GM12878 (cell line): ENCODE results near the gene MRTFB. TPM values are rescaled to one million over a fixed set of nuclear protein-coding genes. Genes with fewer than 3 reads are reported as not detected.
A peak's percentile ranks its signal among the peaks of the same experiment; 100 is the strongest.
"Not testable (repeated sequence)": the region's sequence is repeated elsewhere in the genome, so short reads cannot be mapped to it uniquely, and the experiment has no call there.

Experiments used
- ATAC-seq: fragments of 200-7000 bp; cut with Tn5 transposase; 3 replicates; pipeline ENCODE4 v1.9.1; 2020; ENCODE audit warnings: mild to moderate bottlenecking, moderate library complexity
- BruUV-seq: library from RNA; stranded (reverse); fragments of 400-500 nt; replicated peaks from 2 replicates; lab custom pipeline; 2021; lab: Mats Ljungman, UMichigan
- CTCF ChIA-PET: fragments of 300-600 bp; sonication (Branson Sonifier 250); formaldehyde crosslinking; extraction: SDS; loops from one replicate; lab custom pipeline; 2021; ENCODE audit warnings: inconsistent platforms; lab: Yijun Ruan, JAX
- POLR2A ChIA-PET: fragments of 350-600 bp; formaldehyde crosslinking; extraction: SDS; loops from one replicate; lab custom pipeline; 2021; ENCODE audit warnings: inconsistent platforms; lab: Charles Lee
- RAD21 ChIA-PET: fragments of 300-600 bp; sonication (Branson Sonifier 250); formaldehyde crosslinking; loops from one replicate; lab custom pipeline; 2023; ENCODE audit warnings: antibody characterized with exemption; ENCODE audit not compliant: unreplicated experiment; lab: Charles Lee
- SMC1A ChIA-PET: fragments of 300-600 bp; sonication (Branson Sonifier 250); formaldehyde crosslinking; loops from one replicate; lab custom pipeline; 2023; ENCODE audit not compliant: unreplicated experiment, uncharacterized antibody; lab: Charles Lee
- DNase-seq: peaks from one replicate; pipeline ENCODE4 v3.0.0-alpha.2; 2011; ENCODE audit warnings: low read depth, low spot score
- FAIRE-seq: peaks from 3 replicates; lab custom pipeline; 2011; peaks lifted over from hg19 to GRCh38; lab: Jason Lieb, UNC
- H2AFZ ChIP-seq: 2 replicates; pipeline ENCODE4 v1.6.0; 2011; ENCODE audit warnings: low read depth, low read length, control low read depth; ENCODE audit not compliant: control insufficient read depth
- H3K27ac ChIP-seq: 2 replicates; pipeline ENCODE4 v1.5.1; 2011; ENCODE audit warnings: control low read depth; ENCODE audit not compliant: control insufficient read depth, insufficient read depth
- H3K27me3 ChIP-seq, 2 experiments: replicated peaks in 1 of 2; 2 replicates each; pipeline versions ENCODE4 v1.6.0 to v1.6.1; 2011; ENCODE audit warnings: low read length in 1 of 2; ENCODE audit not compliant: control insufficient read depth in 2 of 2, insufficient read depth in 2 of 2
- H3K36me3 ChIP-seq, 2 experiments: 2 replicates each; pipeline ENCODE4 v1.5.1; 2011; ENCODE audit warnings: low read length in 1 of 2; ENCODE audit not compliant: control insufficient read depth in 2 of 2, insufficient read depth in 2 of 2
- H3K4me1 ChIP-seq: 2 replicates; pipeline ENCODE4 v1.6.1; 2011; ENCODE audit warnings: mild to moderate bottlenecking, low read length, moderate library complexity, mixed read lengths; ENCODE audit not compliant: control insufficient read depth, insufficient read depth
- H3K4me2 ChIP-seq: 2 replicates; pipeline ENCODE4 v1.6.0; 2011; ENCODE audit warnings: control low read depth; ENCODE audit not compliant: control insufficient read depth, insufficient read depth
- H3K4me3 ChIP-seq: fragments of 200-600 bp; sonication (generic); 2 replicates; pipeline ENCODE4 v1.5.1; 2016
- H3K79me2 ChIP-seq: 2 replicates; pipeline ENCODE4 v1.6.0; 2011; ENCODE audit warnings: low read length; ENCODE audit not compliant: control insufficient read depth, insufficient read depth
- H3K9ac ChIP-seq: 2 replicates; pipeline ENCODE4 v1.8.0; 2011; ENCODE audit warnings: low read length, control low read depth, mixed read lengths; ENCODE audit not compliant: control insufficient read depth, insufficient read depth
- H3K9me3 ChIP-seq: replicated peaks from 3 replicates; pipeline ENCODE4 v1.5.1; 2011; ENCODE audit warnings: mild to moderate bottlenecking, low read length; ENCODE audit not compliant: control insufficient read depth, insufficient read depth
- H4K20me1 ChIP-seq: 2 replicates; pipeline ENCODE4 v1.6.0; 2011; ENCODE audit not compliant: control insufficient read depth, insufficient read depth
- BRCA1 ChIP-seq: IDR thresholded peaks from 2 replicates; pipeline ENCODE4 v1.6.1; 2011; ENCODE audit warnings: low read depth, low read length, improper control_type of control experiment
- CHD2 ChIP-seq: IDR thresholded peaks from 2 replicates; pipeline ENCODE4 v1.6.1; 2011; ENCODE audit warnings: low read depth, low read length, improper control_type of control experiment, borderline replicate concordance
- EGR1 ChIP-seq, 2 experiments: IDR thresholded peaks; 1 replicate in 1 of 2; 2 replicates in 1 of 2; pipeline ENCODE4 v1.6.1; 2011 to 2012; ENCODE audit warnings: low read depth in 2 of 2, low read length in 2 of 2, borderline replicate concordance in 1 of 2, mild to moderate bottlenecking in 1 of 2, moderate library complexity in 1 of 2
- NFXL1 ChIP-seq: fragments of 450-650 bp; IDR thresholded peaks from 2 replicates; pipeline ENCODE4 v1.6.1; 2017; ENCODE audit warnings: antibody characterized with exemption, mild to moderate bottlenecking, borderline replicate concordance
- SMARCA5 ChIP-seq: fragments of 450-650 bp; IDR thresholded peaks from 2 replicates; pipeline ENCODE4 v1.6.1; 2017; ENCODE audit warnings: mild to moderate bottlenecking
- ZBED1 ChIP-seq: IDR thresholded peaks from 2 replicates; pipeline ENCODE4 v1.6.1; 2016; ENCODE audit warnings: borderline replicate concordance
- ZNF207 ChIP-seq: fragments of 450-650 bp; IDR thresholded peaks from 2 replicates; pipeline ENCODE4 v1.6.1; 2014; ENCODE audit warnings: antibody characterized with exemption, mild to moderate bottlenecking, borderline replicate concordance
- WGBS: methylation state at CpG from one replicate; pipeline ENCODE4 v1.1.6; 2016; ENCODE audit warnings: low lambda C conversion rate; ENCODE audit not compliant: insufficient replicate concordance, insufficient coverage; ENCODE audit errors: missing lambda C conversion rate; 5-methylcytosine and 5-hydroxymethylcytosine counted together
- in situ Hi-C: fragments of 300-500 bp; cut with MboI; formaldehyde crosslinking; loops from 9 replicates; pipeline ENCODE4 v1.14.3; 2018; ENCODE audit warnings: mixed read lengths
- intact Hi-C: fragments of 100-400 bp; cut with micrococcal nuclease; formaldehyde crosslinking; loops from one replicate; pipeline ENCODE4 v1.14.2; 2022; ENCODE audit not compliant: unreplicated experiment
- polyA plus RNA-seq, 11 experiments: library from polyadenylated mRNA; depleted of rRNA in 4 of 11; unstranded in 6 of 11; stranded (reverse) in 5 of 11; fragments of >200 nt; fragmentation: Nextera tagmentation in 4 of 11; fragmentation: Illumina TruSeq in 1 of 11; extraction: Ambion mirVana in 4 of 11; extraction: Trizol in 1 of 11; gene quantifications; 1 replicate in 1 of 11; 2 replicates in 10 of 11; pipeline versions ENCODE4 v1.2.1 to v1.2.3, GENCODE V29; 2011 to 2016; ENCODE audit warnings: inconsistent platforms in 2 of 11, missing spikeins in 2 of 11, low read depth in 1 of 11
- total RNA-seq, 4 experiments: library from RNA; depleted of rRNA in 3 of 4; stranded (reverse); fragments of >200 nt in 3 of 4; fragmentation: Illumina TruSeq in 1 of 4; extraction: Trizol in 1 of 4; gene quantifications; 2 replicates each; pipeline versions ENCODE4 v1.2.1 to v1.2.3, GENCODE V29; 2013 to 2021
- TF ChIP-seq, protein P1 (sequence below): IDR thresholded peaks from 2 replicates; pipeline ENCODE4 v1.6.1; 2011; ENCODE audit warnings: borderline replicate concordance, low read depth, mild to moderate bottlenecking, moderate library complexity, low read length; ENCODE audit not compliant: insufficient read depth, poor library complexity, severe bottlenecking

Gene MRTFB
- total and polyA plus RNA-seq, 10 of the 15 experiments (the other 5 are each of a cell fraction or from before 2014, with no cell fraction given): 2.1 to 14.3 (median 8.0) TPM

DNA sequence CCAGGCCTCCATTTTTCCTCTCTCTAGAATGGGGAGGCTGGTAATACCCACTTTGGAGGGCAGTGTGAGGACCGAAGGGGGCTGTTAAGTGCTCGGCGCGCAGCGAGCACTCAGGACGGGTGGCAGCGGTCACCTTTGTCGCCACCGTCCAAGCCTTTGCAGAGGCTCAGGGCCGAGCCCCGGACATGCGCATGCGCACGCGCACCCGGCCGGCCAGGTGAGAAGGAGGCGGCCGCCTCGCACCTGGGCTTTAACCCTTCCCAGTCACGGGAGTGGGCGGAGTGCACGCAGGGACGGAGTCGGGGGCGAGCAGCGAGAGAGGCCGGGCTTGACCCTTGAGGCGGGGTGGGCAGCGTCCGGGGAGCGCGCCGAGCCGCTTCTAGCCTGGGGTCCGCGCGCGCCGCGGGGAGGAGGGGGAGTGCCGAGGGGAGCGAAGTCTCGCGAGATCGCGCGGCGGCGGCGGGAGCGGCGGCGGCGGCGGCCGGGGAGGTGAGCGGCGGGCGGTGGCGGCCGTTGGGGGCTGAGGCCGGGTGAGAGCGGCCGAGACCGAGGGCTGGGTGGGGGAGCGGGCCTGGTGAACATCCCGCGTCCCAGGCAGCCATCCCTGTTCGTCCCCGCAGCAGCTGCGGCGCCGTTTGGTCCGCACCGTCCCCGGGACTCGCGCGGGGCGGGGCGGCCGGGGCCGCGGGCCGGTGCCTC lies at the start of gene MRTFB (continued):
- TF ChIP-seq, protein P1, sequence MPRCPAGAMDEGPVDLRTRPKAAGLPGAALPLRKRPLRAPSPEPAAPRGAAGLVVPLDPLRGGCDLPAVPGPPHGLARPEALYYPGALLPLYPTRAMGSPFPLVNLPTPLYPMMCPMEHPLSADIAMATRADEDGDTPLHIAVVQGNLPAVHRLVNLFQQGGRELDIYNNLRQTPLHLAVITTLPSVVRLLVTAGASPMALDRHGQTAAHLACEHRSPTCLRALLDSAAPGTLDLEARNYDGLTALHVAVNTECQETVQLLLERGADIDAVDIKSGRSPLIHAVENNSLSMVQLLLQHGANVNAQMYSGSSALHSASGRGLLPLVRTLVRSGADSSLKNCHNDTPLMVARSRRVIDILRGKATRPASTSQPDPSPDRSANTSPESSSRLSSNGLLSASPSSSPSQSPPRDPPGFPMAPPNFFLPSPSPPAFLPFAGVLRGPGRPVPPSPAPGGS: no peak
- 0 out of 3 replicates have a peak, but pooled peaks of 1 of the 2 experiments have one; percentile 5 for TF ChIP-seq EGR1 (IDR thresholded peaks at IDR 0.05; ENCODE audit: borderline replicate concordance in 1 of 2, low read depth in 2 of 2, low read length in 2 of 2)
- TF ChIP-seq BRCA1: peak; percentile 79
- peak; percentile 70; the same call in 1 of the 2 replicates for TF ChIP-seq NFXL1
- peak; percentile 41; the same call in 1 of the 2 replicates for TF ChIP-seq ZNF207
- no peak for TF ChIP-seq ZBED1
- peak; percentile 98 for TF ChIP-seq CHD2
- TF ChIP-seq SMARCA5: 0 out of 2 replicates have a peak, but pooled peaks have one; percentile 69

DNA sequence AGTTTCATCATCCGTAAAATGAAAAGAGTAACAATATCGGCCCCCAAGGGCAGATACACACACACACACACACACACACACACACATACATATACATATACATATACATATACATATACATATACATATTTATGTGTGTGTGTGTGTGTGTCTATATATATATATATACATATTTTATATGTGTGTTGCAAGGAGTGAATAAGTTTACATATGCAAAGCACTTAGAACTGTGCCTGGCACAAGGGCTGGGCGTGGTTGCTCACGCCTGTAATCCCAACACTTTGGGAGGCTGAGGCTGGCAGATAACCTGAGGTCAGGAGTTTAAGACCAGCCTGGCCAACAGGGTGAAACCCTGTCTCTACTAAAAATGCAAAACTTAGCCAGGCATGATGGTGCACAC lies 47.6 kb upstream of the MRTFB start:
- POLR2A ChIA-PET, H2AFZ ChIP-seq, H3K4me3 ChIP-seq, in situ Hi-C loops, H3K79me2 ChIP-seq, H3K9me3 ChIP-seq, H3K27me3 ChIP-seq, H3K4me2 ChIP-seq, FAIRE-seq, H3K9ac ChIP-seq, H4K20me1 ChIP-seq, intact Hi-C loops, DNase-seq, BruUV-seq, H3K4me1 ChIP-seq, ATAC-seq, H3K27ac ChIP-seq, H3K36me3 ChIP-seq: not testable (repeated sequence)
- CTCF ChIA-PET: interaction anchor here (1.1 to 2.3 kb wide), 3 partner anchors 61 to 104 kb away, joined by 3 to 8 read pairs (median 3); partner anchors contain the start of gene ERCC4
- SMC1A ChIA-PET: interaction anchor here (1.9 to 2.0 kb wide), 2 partner anchors 13 to 100 kb away, joined by 4 to 7 read pairs; no protein-coding TSS in a partner anchor
- RAD21 ChIA-PET: interaction anchor here (0.6 kb wide), 1 partner anchor 586 kb away, joined by 3 read pairs; no protein-coding TSS in a partner anchor
- WGBS: 92% methylated on average over 4 of the region's 4 CpGs
